Immature natural killer cell (primary cell): ENCODE measurements around the gene DDX31. TPM values are rescaled to one million over a fixed set of nuclear protein-coding genes. Genes with fewer than 3 reads are reported as not detected.

Source experiments
- DNase-seq, 3 donors: peaks; one replicate each; pipeline ENCODE4 v3.0.0; 2022; ENCODE audit warnings: mixed read lengths in 1 of 3
- H3K27ac Mint-ChIP-seq, 6 donors: one replicate each; pipeline ENCODE4 v1.8.0; 2020; ENCODE audit warnings: mixed read lengths in 6 of 6, mild to moderate bottlenecking in 5 of 6, inconsistent platforms in 4 of 6, moderate library complexity in 3 of 6
- H3K27me3 Mint-ChIP-seq, 3 donors: one replicate each; pipeline ENCODE4 v1.8.0; 2020 to 2021; ENCODE audit warnings: low read depth in 3 of 3, mild to moderate bottlenecking in 3 of 3, mixed read lengths in 3 of 3, moderate library complexity in 3 of 3, inconsistent platforms in 1 of 3
- H3K36me3 Mint-ChIP-seq, 3 donors: one replicate each; pipeline ENCODE4 v1.8.0; 2020; ENCODE audit warnings: mixed read lengths in 3 of 3, inconsistent platforms in 2 of 3, mild to moderate bottlenecking in 2 of 3
- H3K4me1 Mint-ChIP-seq, 2 donors: one replicate each; pipeline ENCODE4 v1.8.0; 2020; ENCODE audit warnings: inconsistent platforms in 2 of 2, mild to moderate bottlenecking in 2 of 2, mixed read lengths in 2 of 2, moderate library complexity in 1 of 2
- H3K4me3 Mint-ChIP-seq, 5 donors: one replicate each; pipeline ENCODE4 v1.8.0; 2020; ENCODE audit warnings: mild to moderate bottlenecking in 5 of 5, mixed read lengths in 5 of 5, inconsistent platforms in 3 of 5, moderate library complexity in 3 of 5
- H3K9me3 Mint-ChIP-seq, 6 donors: one replicate each; pipeline ENCODE4 v1.8.0; 2020; ENCODE audit warnings: mild to moderate bottlenecking in 6 of 6, mixed read lengths in 6 of 6, inconsistent platforms in 4 of 6, moderate library complexity in 3 of 6
- polyA plus RNA-seq, 3 donors: library from polyadenylated mRNA; unstranded; fragments of 300-500 nt; fragmentation: Illumina TruSeq; gene quantifications; one replicate each; pipeline ENCODE4 v1.2.3, GENCODE V29; 2021

Gene DDX31
- polyA plus RNA-seq, 3 donors from 2014 or later = 2.1 to 6.4 (median 4.1) TPM

DNA sequence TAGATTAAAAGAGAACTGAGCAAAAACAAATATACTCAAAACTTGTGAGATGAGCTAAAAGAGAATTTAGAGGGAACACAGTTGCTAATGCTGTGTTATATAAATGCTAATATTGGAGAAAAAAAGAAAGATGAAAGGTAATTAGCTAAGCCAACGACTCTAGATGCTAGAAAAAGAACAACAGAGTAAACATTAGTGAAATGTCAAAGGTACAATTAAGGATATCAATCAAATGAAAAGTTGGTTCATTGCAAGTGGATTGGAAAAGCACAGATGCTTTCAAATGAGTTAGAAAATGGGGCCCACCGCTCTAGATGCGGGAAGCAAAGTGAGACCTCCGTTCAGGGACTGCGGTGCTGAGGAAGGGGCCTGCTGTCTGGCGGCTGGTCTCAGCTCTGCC, 105.3 kb downstream of the DDX31 start:
- DNase-seq = no peak
- no peaks in the 10 kb centered on the region for H3K4me1 Mint-ChIP-seq
- no peak overlapping the region for H3K27ac Mint-ChIP-seq
- H3K36me3 Mint-ChIP-seq = no peaks in the 10 kb centered on the region
- H3K27me3 Mint-ChIP-seq = peaks cover 4 to 14% (median 5%) of the 10 kb centered on the region in 3 donors
- H3K4me3 Mint-ChIP-seq = no peak overlapping the region
- H3K9me3 Mint-ChIP-seq = no peaks in the 10 kb centered on the region

GRCh38 chr9:132562306-132562573, 107.5 kb downstream of the DDX31 start:
- H3K27ac Mint-ChIP-seq = no peak overlapping the region
- no peaks in the 10 kb centered on the region for H3K4me1 Mint-ChIP-seq
- no peaks in the 10 kb centered on the region for H3K36me3 Mint-ChIP-seq
- no peak overlapping the region for H3K4me3 Mint-ChIP-seq
- peaks cover 0 to 3% (median 0%) of the 10 kb centered on the region in 6 donors for H3K9me3 Mint-ChIP-seq
- peaks cover 8 to 20% (median 10%) of the 10 kb centered on the region in 3 donors for H3K27me3 Mint-ChIP-seq
- no peak for DNase-seq

DNA sequence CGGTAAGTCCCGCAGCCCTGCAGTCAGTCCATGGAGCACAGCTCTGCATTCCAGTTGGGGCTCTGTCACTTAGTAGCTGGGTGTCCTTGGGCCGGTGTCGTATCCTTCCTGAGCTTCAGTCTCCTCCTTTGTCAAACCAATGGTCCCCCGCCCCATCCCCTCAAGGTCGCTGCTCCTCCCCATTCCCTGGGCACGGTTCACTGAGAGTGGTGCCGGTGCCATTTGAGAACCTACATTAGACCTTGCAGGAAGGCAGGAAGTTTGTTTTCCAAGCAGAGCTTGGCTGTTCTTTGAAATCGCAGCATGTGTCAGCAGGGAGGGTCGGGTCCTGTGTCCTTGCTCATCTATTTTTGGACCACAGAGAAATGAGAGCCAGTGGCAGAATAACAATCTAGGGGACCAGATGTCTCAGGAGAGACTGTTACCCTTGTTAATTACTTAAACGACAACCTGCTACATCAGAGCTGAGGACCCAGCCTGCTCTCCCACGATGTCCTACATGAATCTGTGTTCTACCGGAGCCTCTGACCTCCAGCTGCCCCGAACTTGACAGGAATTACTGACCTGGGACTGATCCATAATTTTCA, 109.1 kb downstream of the DDX31 start:
- H3K27ac Mint-ChIP-seq = no peak overlapping the region
- H3K9me3 Mint-ChIP-seq = peaks cover 0 to 3% (median 0%) of the 10 kb centered on the region in 6 donors
- no peak overlapping the region for H3K4me3 Mint-ChIP-seq
- no peaks in the 10 kb centered on the region for H3K36me3 Mint-ChIP-seq
- DNase-seq = no peak
- peaks cover 5 to 21% (median 13%) of the 10 kb centered on the region in 3 donors for H3K27me3 Mint-ChIP-seq
- H3K4me1 Mint-ChIP-seq = no peaks in the 10 kb centered on the region

DNA sequence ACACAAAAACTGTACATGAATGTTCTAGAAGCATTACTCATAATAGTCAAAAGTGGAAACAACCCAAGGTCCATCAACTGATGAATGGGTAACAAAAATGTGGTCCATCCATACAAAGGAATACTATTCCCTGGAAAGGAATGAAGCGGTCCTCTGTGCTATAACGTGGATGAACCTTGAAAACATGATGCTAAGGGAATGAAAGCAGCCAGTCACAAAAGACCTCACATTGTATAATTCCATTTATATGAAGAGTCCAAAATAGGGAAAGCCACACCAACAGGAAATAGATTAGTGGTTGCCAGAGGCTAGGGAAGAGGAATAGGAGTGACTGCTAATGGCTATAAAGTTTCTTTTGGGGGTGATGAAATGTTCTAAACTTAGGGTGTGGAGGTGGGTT, 110.1 kb downstream of the DDX31 start:
- H3K36me3 Mint-ChIP-seq = no peaks in the 10 kb centered on the region
- no peaks in the 10 kb centered on the region for H3K4me1 Mint-ChIP-seq
- DNase-seq = no peak
- peaks cover 0 to 3% (median 0%) of the 10 kb centered on the region in 6 donors for H3K9me3 Mint-ChIP-seq
- peaks cover 5 to 24% (median 13%) of the 10 kb centered on the region in 3 donors for H3K27me3 Mint-ChIP-seq
- no peak overlapping the region for H3K27ac Mint-ChIP-seq
- H3K4me3 Mint-ChIP-seq = no peak overlapping the region

DNA sequence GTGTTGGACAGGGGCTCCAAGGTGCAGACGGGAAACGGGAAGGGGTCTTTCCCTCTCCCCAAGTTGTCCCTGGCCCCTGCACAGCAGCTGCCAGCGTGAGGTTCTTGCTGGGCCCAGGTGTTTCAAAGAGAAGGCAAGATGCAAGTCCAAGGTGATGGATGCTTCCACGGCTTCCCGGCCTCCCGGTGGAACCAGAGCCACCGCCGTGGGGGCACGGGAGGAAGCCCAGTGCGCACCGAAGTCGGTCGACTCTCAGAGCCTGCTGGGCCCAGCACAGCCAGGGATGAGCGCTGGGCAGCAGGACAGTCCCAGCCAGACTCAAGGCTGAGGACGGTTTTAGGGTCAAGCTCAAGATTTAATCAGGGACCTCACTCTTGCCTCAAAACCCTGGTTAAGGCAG, 112.6 kb downstream of the DDX31 start:
- Mint-ChIP-seq H3K27me3 (peaks cover 9 to 21% (median 11%) of the 10 kb centered on the region in 3 donors), H3K4me1 (no peaks in the 10 kb centered on the region), H3K9me3 (peaks cover 0 to 3% (median 0%) of the 10 kb centered on the region in 6 donors), H3K4me3 (no peak overlapping the region), H3K27ac (no peak overlapping the region), H3K36me3 (no peaks in the 10 kb centered on the region)
- no peak for DNase-seq

GRCh38 chr9:132556714-132557113, 113.1 kb downstream of the DDX31 start:
- DNase-seq = no peak
- H3K36me3 Mint-ChIP-seq = no peaks in the 10 kb centered on the region
- no peak overlapping the region for H3K4me3 Mint-ChIP-seq
- H3K27ac Mint-ChIP-seq = no peak overlapping the region
- no peaks in the 10 kb centered on the region for H3K4me1 Mint-ChIP-seq
- peaks cover 9 to 21% (median 12%) of the 10 kb centered on the region in 3 donors for H3K27me3 Mint-ChIP-seq
- H3K9me3 Mint-ChIP-seq = peaks cover 0 to 3% (median 0%) of the 10 kb centered on the region in 6 donors

- no peak for DNase-seq
- H3K27ac Mint-ChIP-seq = no peak overlapping the region
- H3K27me3 Mint-ChIP-seq = peaks cover 9 to 21% (median 12%) of the 10 kb centered on the region in 3 donors
- H3K36me3 Mint-ChIP-seq = no peaks in the 10 kb centered on the region
- no peaks in the 10 kb centered on the region for H3K4me1 Mint-ChIP-seq
- peaks cover 0 to 3% (median 0%) of the 10 kb centered on the region in 6 donors for H3K9me3 Mint-ChIP-seq
- no peak overlapping the region for H3K4me3 Mint-ChIP-seq
These were observed 113.5 kb downstream of the DDX31 start for GRCh38 chr9:132556235-132556634.

DNA sequence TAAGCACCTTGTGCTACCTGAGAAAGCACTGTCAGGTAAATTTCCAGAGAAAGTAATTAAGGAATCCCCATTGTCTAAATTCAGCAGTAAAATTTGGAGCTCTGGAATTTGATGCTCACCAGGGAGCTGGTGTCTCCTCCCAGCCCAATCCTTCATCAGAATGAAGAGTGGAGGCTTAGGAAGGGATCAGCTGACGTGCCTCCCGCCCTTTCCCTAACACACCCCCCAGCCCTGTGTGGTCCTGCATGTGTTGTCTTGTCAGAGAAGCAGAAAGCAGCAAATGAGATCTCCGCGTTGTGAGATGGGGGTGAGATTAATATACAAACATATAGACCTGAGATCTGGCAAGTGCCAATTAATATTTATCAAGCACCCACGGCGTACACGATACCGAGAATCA, 114.3 kb downstream of the DDX31 start:
- no peak for DNase-seq
- no peak overlapping the region for H3K27ac Mint-ChIP-seq
- peaks cover 0 to 3% (median 0%) of the 10 kb centered on the region in 6 donors for H3K9me3 Mint-ChIP-seq
- no peaks in the 10 kb centered on the region for H3K36me3 Mint-ChIP-seq
- peaks cover 9 to 15% (median 12%) of the 10 kb centered on the region in 3 donors for H3K27me3 Mint-ChIP-seq
- H3K4me3 Mint-ChIP-seq = no peak overlapping the region
- H3K4me1 Mint-ChIP-seq = no peaks in the 10 kb centered on the region

GRCh38 chr9:132554755-132555154, 115.0 kb downstream of the DDX31 start:
- Mint-ChIP-seq H3K4me1 (no peaks in the 10 kb centered on the region), H3K4me3 (no peak overlapping the region), H3K27ac (no peak overlapping the region), H3K36me3 (no peaks in the 10 kb centered on the region), H3K9me3 (peaks cover 0 to 3% (median 0%) of the 10 kb centered on the region in 6 donors), H3K27me3 (peaks cover 10 to 14% (median 12%) of the 10 kb centered on the region in 3 donors)
- DNase-seq = no peak

DNA sequence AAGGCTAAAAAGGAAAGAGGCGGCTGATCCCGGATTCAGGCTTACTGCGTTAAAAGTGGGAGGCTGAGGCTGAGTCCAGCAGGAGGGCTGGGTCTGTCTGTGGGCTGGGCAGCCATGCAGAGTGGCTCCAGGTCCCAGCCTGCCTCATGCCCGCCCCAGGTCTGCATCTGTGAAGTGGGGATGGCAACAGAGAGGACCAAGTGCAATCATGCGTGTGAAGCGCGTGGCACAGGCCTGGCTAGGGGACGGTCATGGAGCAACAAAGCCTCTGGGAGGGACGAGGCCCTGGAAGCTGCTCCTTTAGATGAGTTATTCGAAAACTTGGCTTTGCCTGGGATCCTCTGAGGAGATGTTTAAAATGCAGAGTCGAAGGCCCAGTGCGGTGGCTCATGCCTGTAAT, 117.7 kb downstream of the DDX31 start:
- Mint-ChIP-seq H3K9me3 (no peaks in the 10 kb centered on the region), H3K27me3 (peaks cover 4 to 20% (median 7%) of the 10 kb centered on the region in 3 donors), H3K36me3 (no peaks in the 10 kb centered on the region), H3K4me1 (no peaks in the 10 kb centered on the region), H3K27ac (no peak overlapping the region), H3K4me3 (no peak overlapping the region)
- DNase-seq = no peak

DNA sequence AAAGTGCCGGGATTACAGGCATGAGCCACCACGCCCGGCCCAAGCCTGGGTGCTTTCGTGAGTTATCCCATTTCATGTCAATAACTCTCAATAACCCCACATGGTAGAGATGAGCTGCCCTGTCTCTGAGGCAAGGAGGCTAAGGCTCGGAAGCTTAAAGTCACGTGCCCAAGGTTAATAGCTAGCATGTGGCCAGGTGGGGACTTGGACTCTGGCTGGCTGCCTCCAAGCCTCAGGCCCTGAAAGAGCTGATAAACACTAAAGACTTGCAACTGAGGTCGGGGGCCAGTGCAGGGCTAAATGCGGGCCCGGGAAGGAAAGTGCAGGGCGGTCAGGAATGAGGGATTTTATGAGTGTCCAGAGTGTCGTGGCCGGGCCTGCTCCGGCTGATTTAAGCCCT, 118.2 kb downstream of the DDX31 start:
- H3K36me3 Mint-ChIP-seq = no peaks in the 10 kb centered on the region
- H3K27ac Mint-ChIP-seq = no peak overlapping the region
- DNase-seq = no peak
- no peaks in the 10 kb centered on the region for H3K9me3 Mint-ChIP-seq
- peaks cover 4 to 18% (median 7%) of the 10 kb centered on the region in 3 donors for H3K27me3 Mint-ChIP-seq
- H3K4me3 Mint-ChIP-seq = no peak overlapping the region
- no peaks in the 10 kb centered on the region for H3K4me1 Mint-ChIP-seq

- Mint-ChIP-seq H3K4me3 (no peak overlapping the region), H3K27ac (no peak overlapping the region), H3K27me3 (peaks cover 4 to 18% (median 7%) of the 10 kb centered on the region in 3 donors), H3K4me1 (peaks cover 0 to 1% of the 10 kb centered on the region in 2 donors), H3K9me3 (no peaks in the 10 kb centered on the region), H3K36me3 (no peaks in the 10 kb centered on the region)
- no peak for DNase-seq
These were observed 120.8 kb downstream of the DDX31 start for GRCh38 chr9:132548751-132549640.

- Mint-ChIP-seq H3K4me1 (peaks cover 0 to 1% of the 10 kb centered on the region in 2 donors), H3K4me3 (no peak overlapping the region), H3K9me3 (no peaks in the 10 kb centered on the region), H3K36me3 (no peaks in the 10 kb centered on the region), H3K27me3 (peaks cover 4 to 18% (median 4%) of the 10 kb centered on the region in 3 donors), H3K27ac (no peak overlapping the region)
- no peak for DNase-seq
These were observed 121.6 kb downstream of the DDX31 start for GRCh38 chr9:132547976-132548730.

GRCh38 chr9:132547436-132547835, 122.3 kb downstream of the DDX31 start:
- Mint-ChIP-seq H3K4me3 (no peak overlapping the region), H3K27ac (no peak overlapping the region), H3K4me1 (peaks cover 0 to 1% of the 10 kb centered on the region in 2 donors), H3K27me3 (peaks cover 2 to 18% (median 5%) of the 10 kb centered on the region in 3 donors), H3K36me3 (no peaks in the 10 kb centered on the region), H3K9me3 (no peaks in the 10 kb centered on the region)
- DNase-seq = no peak
